ENCODE results near the gene TENM4. TPM values are rescaled to one million over a fixed set of nuclear protein-coding genes. Genes with fewer than 3 reads are reported as not detected.

TENM4 gene
- polyA plus RNA-seq, 1 of the 3 experiments (the other 2 are of a cell fraction): 16.7 TPM

DNA sequence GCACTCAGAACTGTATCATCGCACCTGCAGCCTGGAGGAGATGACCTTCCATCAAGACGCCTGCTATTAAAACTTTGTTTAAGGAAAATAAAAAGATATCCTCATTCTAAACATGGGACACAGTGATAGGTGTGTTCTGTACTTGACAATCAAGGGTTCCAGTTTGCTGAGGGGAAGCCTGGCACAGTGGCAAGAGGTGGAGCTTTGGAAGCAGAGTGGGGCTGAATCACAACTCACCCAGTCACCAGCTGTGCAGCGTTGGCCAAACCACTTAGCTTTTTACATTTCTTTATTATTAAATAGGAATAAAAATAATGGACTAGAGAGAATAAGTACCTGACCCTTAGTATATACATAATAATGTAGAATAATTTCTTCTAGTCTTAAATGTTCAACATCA, 220.7 kb downstream of the TENM4 start:
- ChIA-PET CTCF (interaction anchor here (1.0 to 1.6 kb wide), 2 partner anchors 31 to 163 kb away, joined by 3 read pairs; no protein-coding TSS in a partner anchor), POLR2A (no interaction called here)
- Histone ChIP-seq H3K4me1 (ENCODE audit: control insufficient read depth in 1 of 2, insufficient read depth in 2 of 2, low read depth in 1 of 2, low read length in 1 of 2) (peaks cover 0 to 5% of the 10 kb centered on the region in 2 experiments; a peak in 1 of 4 replicates), H3K36me3 (replicated peaks in 1 of 2; ENCODE audit: control insufficient read depth in 1 of 2, insufficient read depth in 2 of 2, low read length in 1 of 2) (no peaks in the 10 kb centered on the region), H2AFZ (ENCODE audit: low read depth) (no peak overlapping the region), H4K20me1 (ENCODE audit: insufficient read depth) (no peaks in the 10 kb centered on the region), H3K9ac (no peak overlapping the region), H3K27me3 (ENCODE audit: insufficient read depth) (no peaks in the 10 kb centered on the region), H3F3A (replicated peaks; ENCODE audit: insufficient read depth) (no peaks in the 10 kb centered on the region), H3K4me2 (no peak overlapping the region), H3K9me3 (no peaks in the 10 kb centered on the region), H3K27ac (ENCODE audit: low read depth in 2 of 2, low read length in 1 of 2) (no peak overlapping the region), H3K4me3 (ENCODE audit: low read depth in 2 of 2, low read length in 1 of 2) (no peak overlapping the region), H3K79me2 (ENCODE audit: insufficient read depth) (no peaks in the 10 kb centered on the region), H3K9me2 (no peaks in the 10 kb centered on the region)
- WGBS (ENCODE audit: low lambda C conversion rate): 86% methylated on average over 3 of the region's 3 CpGs
- TF ChIP-seq JUND (IDR thresholded peaks at IDR 0.05) (no peak), GATA2 (CRISPR knock-in tag; IDR thresholded peaks at IDR 0.05) (no peak)
- no peak for DNase-seq

DNA sequence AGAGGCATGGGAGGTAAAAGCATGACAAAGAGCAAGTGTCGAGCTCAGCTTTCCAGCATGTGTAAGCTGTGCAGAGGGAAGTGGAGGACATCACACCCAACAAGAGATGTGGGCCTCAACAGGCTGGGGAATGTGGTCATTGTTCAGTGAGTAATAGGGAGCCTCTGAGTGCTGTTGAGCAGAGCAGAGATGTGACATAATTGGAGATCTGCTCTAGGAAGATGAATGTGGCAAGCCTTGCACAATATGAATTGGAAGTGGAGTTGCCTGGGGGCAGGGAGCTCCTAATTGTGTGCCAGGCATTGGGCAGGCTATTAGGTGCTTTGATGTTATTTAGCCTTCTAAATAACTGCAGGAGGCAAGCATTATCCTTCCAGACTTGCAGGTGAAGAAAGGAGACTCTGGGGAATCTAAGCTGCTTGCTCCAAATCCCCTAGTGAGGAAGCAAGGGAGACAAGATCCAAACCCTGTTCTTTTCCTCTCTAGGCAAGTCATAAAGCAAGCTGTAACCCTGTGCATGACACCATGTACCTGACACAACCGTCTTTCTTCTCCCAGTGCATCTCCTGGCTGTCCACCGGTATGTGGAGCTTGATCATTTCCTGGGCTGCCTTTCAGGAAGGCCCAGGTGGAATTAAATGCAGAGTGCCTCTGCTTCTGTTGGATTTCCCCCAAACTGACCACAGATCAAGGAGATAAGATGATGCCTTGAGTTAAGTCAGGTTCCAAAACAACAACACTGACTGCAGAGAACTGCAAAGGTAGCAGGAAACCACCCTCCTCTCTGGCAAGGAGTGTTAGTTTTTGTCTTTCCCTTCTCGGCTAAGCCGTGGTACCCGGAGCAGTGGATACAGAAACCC, 221.4 kb downstream of the TENM4 start:
- ChIA-PET POLR2A (interaction anchor here (0.6 kb wide), 1 partner anchor 355 kb away, joined by 3 read pairs; no protein-coding TSS in a partner anchor), CTCF (interaction anchor here (0.5 to 1.6 kb wide), 2 partner anchors 31 to 81 kb away, joined by 3 read pairs; no protein-coding TSS in a partner anchor)
- Histone ChIP-seq H3F3A (replicated peaks; ENCODE audit: insufficient read depth) (no peaks in the 10 kb centered on the region), H3K79me2 (ENCODE audit: insufficient read depth) (no peaks in the 10 kb centered on the region), H3K27me3 (ENCODE audit: insufficient read depth) (no peaks in the 10 kb centered on the region), H2AFZ (ENCODE audit: low read depth) (no peak overlapping the region), H3K9me2 (no peaks in the 10 kb centered on the region), H3K27ac (ENCODE audit: low read depth in 2 of 2, low read length in 1 of 2) (no peak overlapping the region), H4K20me1 (ENCODE audit: insufficient read depth) (no peaks in the 10 kb centered on the region), H3K36me3 (replicated peaks in 1 of 2; ENCODE audit: control insufficient read depth in 1 of 2, insufficient read depth in 2 of 2, low read length in 1 of 2) (peaks cover 0 to 4% of the 10 kb centered on the region in 2 experiments), H3K4me1 (ENCODE audit: control insufficient read depth in 1 of 2, insufficient read depth in 2 of 2, low read depth in 1 of 2, low read length in 1 of 2) (peaks cover 0 to 5% of the 10 kb centered on the region in 2 experiments; a peak in 1 of 4 replicates), H3K4me3 (ENCODE audit: low read depth in 2 of 2, low read length in 1 of 2) (no peak overlapping the region), H3K9ac (no peak overlapping the region), H3K9me3 (no peaks in the 10 kb centered on the region), H3K4me2 (no peak overlapping the region)
- no peak for TF ChIP-seq JUND (IDR thresholded peaks at IDR 0.05)
- TF ChIP-seq RCOR1 (IDR thresholded peaks at IDR 0.05; ENCODE audit: low read length): no peak
- no peak for TF ChIP-seq FOXJ3 (CRISPR knock-in tag; IDR thresholded peaks at IDR 0.05)
- TF ChIP-seq NRF1 (IDR thresholded peaks at IDR 0.05; ENCODE audit: low read depth, low read length): no peak
- no peak for TF ChIP-seq MXI1 (IDR thresholded peaks at IDR 0.05; ENCODE audit: low read depth, low read length)
- TF ChIP-seq, protein P1, sequence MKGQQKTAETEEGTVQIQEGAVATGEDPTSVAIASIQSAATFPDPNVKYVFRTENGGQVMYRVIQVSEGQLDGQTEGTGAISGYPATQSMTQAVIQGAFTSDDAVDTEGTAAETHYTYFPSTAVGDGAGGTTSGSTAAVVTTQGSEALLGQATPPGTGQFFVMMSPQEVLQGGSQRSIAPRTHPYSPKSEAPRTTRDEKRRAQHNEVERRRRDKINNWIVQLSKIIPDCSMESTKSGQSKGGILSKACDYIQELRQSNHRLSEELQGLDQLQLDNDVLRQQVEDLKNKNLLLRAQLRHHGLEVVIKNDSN (IDR thresholded peaks at IDR 0.05; ENCODE audit: borderline replicate concordance, low read depth): no peak
- TF ChIP-seq RFX5 (IDR thresholded peaks at IDR 0.05; ENCODE audit: low read length): no peak
- DNase-seq: no peak
- WGBS (ENCODE audit: low lambda C conversion rate): 73% methylated on average over 4 of the region's 6 CpGs

DNA sequence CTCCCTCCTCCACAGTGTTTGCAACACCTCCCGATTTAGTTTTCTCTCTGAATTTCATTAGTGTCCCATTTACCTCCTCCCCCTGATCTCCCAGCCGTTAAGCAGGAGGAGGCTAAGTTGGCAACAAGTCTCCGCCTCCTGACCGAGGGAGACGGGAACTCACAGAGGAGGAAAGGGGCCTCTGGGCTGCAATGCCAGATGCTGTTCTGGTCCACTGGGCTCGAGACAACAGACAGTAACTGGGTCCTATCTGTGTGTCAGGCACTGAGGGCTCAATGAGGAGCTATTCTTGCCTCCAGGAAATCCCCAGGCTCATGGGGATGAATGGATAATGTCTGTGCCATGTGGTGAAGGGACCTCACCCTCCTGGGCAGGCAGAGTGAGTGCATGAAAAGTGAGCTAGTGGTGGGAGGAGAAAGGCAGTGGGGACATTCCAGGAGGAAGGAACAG, 228.1 kb downstream of the TENM4 start:
- ChIA-PET CTCF (no interaction called here), POLR2A (no interaction called here)
- H3K9ac ChIP-seq: no peak overlapping the region
- no peak overlapping the region for H3K4me2 ChIP-seq
- no peak overlapping the region for H2AFZ ChIP-seq (ENCODE audit: low read depth)
- no peaks in the 10 kb centered on the region for H3K9me3 ChIP-seq
- peaks cover 0 to 7% of the 10 kb centered on the region in 2 experiments; a peak in 1 of 4 replicates for H3K4me1 ChIP-seq (ENCODE audit: control insufficient read depth in 1 of 2, insufficient read depth in 2 of 2, low read depth in 1 of 2, low read length in 1 of 2)
- H3K4me3 ChIP-seq (ENCODE audit: low read depth in 2 of 2, low read length in 1 of 2): no peak overlapping the region
- DNase-seq: peak; percentile 24
- H4K20me1 ChIP-seq (ENCODE audit: insufficient read depth): no peaks in the 10 kb centered on the region
- H3K27me3 ChIP-seq (ENCODE audit: insufficient read depth): no peaks in the 10 kb centered on the region
- 71% methylated on average over 5 of the region's 6 CpGs for WGBS (ENCODE audit: low lambda C conversion rate)
- peak overlapping the region in 1 of 2 experiments; percentile 40; a peak in 2 of 4 replicates for H3K27ac ChIP-seq (ENCODE audit: low read depth in 2 of 2, low read length in 1 of 2)
- H3F3A ChIP-seq (replicated peaks; ENCODE audit: insufficient read depth): no peaks in the 10 kb centered on the region
- H3K9me2 ChIP-seq: no peaks in the 10 kb centered on the region
- H3K36me3 ChIP-seq (replicated peaks in 1 of 2; ENCODE audit: control insufficient read depth in 1 of 2, insufficient read depth in 2 of 2, low read length in 1 of 2): peaks cover 0 to 5% of the 10 kb centered on the region in 2 experiments
- no peaks in the 10 kb centered on the region for H3K79me2 ChIP-seq (ENCODE audit: insufficient read depth)
- TF ChIP-seq GATA2 (CRISPR knock-in tag; IDR thresholded peaks at IDR 0.05): no peak
- no peak for TF ChIP-seq EZH2phosphoT487 (IDR thresholded peaks at IDR 0.05; ENCODE audit: borderline replicate concordance, low read depth)
- no peak for TF ChIP-seq MEF2A (IDR thresholded peaks at IDR 0.05; ENCODE audit: borderline replicate concordance, low read depth)
- no peak for TF ChIP-seq CHD2 (IDR thresholded peaks at IDR 0.05; ENCODE audit: low read length, partially characterized antibody)
- no peak for TF ChIP-seq SMC3 (IDR thresholded peaks at IDR 0.05; ENCODE audit: low read depth, low read length)
- TF ChIP-seq, protein P1 (IDR thresholded peaks at IDR 0.05; ENCODE audit: borderline replicate concordance, low read depth): no peak
- TF ChIP-seq RCOR1 (IDR thresholded peaks at IDR 0.05; ENCODE audit: low read length): no peak
- TF ChIP-seq, protein P2, sequence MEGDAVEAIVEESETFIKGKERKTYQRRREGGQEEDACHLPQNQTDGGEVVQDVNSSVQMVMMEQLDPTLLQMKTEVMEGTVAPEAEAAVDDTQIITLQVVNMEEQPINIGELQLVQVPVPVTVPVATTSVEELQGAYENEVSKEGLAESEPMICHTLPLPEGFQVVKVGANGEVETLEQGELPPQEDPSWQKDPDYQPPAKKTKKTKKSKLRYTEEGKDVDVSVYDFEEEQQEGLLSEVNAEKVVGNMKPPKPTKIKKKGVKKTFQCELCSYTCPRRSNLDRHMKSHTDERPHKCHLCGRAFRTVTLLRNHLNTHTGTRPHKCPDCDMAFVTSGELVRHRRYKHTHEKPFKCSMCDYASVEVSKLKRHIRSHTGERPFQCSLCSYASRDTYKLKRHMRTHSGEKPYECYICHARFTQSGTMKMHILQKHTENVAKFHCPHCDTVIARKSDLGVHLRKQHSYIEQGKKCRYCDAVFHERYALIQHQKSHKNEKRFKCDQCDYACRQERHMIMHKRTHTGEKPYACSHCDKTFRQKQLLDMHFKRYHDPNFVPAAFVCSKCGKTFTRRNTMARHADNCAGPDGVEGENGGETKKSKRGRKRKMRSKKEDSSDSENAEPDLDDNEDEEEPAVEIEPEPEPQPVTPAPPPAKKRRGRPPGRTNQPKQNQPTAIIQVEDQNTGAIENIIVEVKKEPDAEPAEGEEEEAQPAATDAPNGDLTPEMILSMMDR (IDR thresholded peaks at IDR 0.05): no peak
- TF ChIP-seq, protein P3, sequence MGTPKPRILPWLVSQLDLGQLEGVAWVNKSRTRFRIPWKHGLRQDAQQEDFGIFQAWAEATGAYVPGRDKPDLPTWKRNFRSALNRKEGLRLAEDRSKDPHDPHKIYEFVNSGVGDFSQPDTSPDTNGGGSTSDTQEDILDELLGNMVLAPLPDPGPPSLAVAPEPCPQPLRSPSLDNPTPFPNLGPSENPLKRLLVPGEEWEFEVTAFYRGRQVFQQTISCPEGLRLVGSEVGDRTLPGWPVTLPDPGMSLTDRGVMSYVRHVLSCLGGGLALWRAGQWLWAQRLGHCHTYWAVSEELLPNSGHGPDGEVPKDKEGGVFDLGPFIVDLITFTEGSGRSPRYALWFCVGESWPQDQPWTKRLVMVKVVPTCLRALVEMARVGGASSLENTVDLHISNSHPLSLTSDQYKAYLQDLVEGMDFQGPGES (IDR thresholded peaks at IDR 0.05; ENCODE audit: low read depth, low read length): no peak
- TF ChIP-seq, protein P4, sequence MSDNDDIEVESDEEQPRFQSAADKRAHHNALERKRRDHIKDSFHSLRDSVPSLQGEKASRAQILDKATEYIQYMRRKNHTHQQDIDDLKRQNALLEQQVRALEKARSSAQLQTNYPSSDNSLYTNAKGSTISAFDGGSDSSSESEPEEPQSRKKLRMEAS (IDR thresholded peaks at IDR 0.05; ENCODE audit: low read depth): no peak

Measured in SK-N-SH (cell line).